ENCODE data around the gene TTN. TPM values are rescaled to one million over a fixed set of nuclear protein-coding genes. Genes with fewer than 3 reads are reported as not detected.

The TTN gene
- total and polyA plus RNA-seq, 2 of the 8 experiments (the other 6 are each of a cell fraction or from before 2014, with no cell fraction given) = 0.30 to 9.7 TPM

DNA sequence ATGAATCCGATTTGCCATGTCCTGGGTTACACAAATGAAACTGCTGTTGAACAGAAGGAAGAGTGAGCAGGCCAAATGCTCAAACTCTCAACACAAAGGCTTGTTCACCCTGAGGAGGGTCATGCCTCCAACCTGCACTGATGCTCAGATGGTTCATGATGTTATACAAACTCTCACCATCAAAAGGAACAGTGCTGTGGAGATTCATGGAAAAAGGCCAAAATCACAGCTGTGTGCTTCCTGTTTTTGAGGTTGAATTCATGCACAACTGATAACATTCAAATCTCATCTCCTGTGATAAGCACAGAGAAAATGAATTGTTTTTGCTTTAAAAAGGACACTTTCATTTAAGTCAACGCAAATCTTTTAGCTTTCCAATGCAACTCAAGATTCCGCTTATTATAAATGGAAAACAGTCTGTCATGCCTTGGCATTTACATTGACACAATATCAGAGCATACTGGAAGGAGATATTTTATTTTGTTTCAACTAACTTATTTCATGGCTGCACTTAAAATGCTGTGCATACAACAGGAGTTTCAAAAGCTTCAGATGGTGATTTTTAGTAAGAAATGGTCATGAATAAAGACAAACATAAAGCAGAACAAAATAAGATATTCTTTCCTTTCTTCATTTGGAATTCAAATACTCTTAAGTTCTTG, 22.2 kb upstream of the TTN start:
- Histone ChIP-seq H4K5ac (ENCODE audit: insufficient read length, low read depth, low read length) (no peak overlapping the region), H4K91ac (replicated peaks; ENCODE audit: insufficient read length, low read length) (no peak overlapping the region), H2AK5ac (ENCODE audit: low read depth, low read length) (no peak overlapping the region), H3K23me2 (ENCODE audit: low read depth, low read length) (no peaks in the 10 kb centered on the region), H4K8ac (ENCODE audit: extremely low read depth, insufficient read depth, low read length) (no peak overlapping the region), H3K4ac (replicated peaks; ENCODE audit: insufficient read length, low read depth, low read length) (no peak overlapping the region), H3K4me2 (ENCODE audit: insufficient read depth in 1 of 2, low read depth in 2 of 2, low read length in 2 of 2) (no peak overlapping the region), H3K14ac (ENCODE audit: insufficient read length) (no peak overlapping the region), H3K79me1 (ENCODE audit: low read depth, low read length) (no peaks in the 10 kb centered on the region), H3K9me3 (ENCODE audit: insufficient read depth in 2 of 2, low read depth in 1 of 2, low read length in 1 of 2) (no peaks in the 10 kb centered on the region), H3K79me2 (ENCODE audit: control insufficient read depth in 1 of 2, insufficient read depth in 2 of 2, low read length in 2 of 2) (no peaks in the 10 kb centered on the region), H3K27me3 (replicated peaks in 1 of 4; ENCODE audit: control insufficient read depth in 3 of 4, extremely low read depth in 1 of 4, insufficient read depth in 3 of 4, low read length in 3 of 4) (no peaks in the 10 kb centered on the region), H3K36me3 (ENCODE audit: control insufficient read depth in 2 of 4, insufficient read depth in 4 of 4, low read length in 3 of 4) (no peaks in the 10 kb centered on the region), H2BK15ac (ENCODE audit: low read length) (no peak overlapping the region), H3K56ac (replicated peaks; ENCODE audit: insufficient read length, low read depth, low read length) (no peak overlapping the region), H2BK20ac (ENCODE audit: low read length) (no peak overlapping the region), H3K23ac (ENCODE audit: insufficient read length) (no peak overlapping the region), H4K20me1 (replicated peaks in 1 of 2; ENCODE audit: control insufficient read depth in 1 of 2, insufficient read depth in 2 of 2, low read length in 2 of 2) (no peaks in the 10 kb centered on the region), H2AFZ (ENCODE audit: low read length) (peak overlapping the region; percentile 25; the same call in 1 of the 2 replicates), H3K27ac (ENCODE audit: low read depth, low read length) (no peak overlapping the region), H2BK5ac (ENCODE audit: low read depth, low read length) (no peak overlapping the region), H2BK12ac (ENCODE audit: low read depth, low read length) (no peak overlapping the region), H2BK120ac (replicated peaks; ENCODE audit: low read depth, low read length) (no peak overlapping the region), H3K9ac (replicated peaks in 1 of 4; ENCODE audit: extremely low read depth in 1 of 4, low read depth in 3 of 4, low read length in 3 of 4) (no peak overlapping the region), H3K4me3 (ENCODE audit: extremely low read depth in 1 of 4, insufficient read depth in 2 of 4, low read depth in 3 of 4, low read length in 4 of 4) (no peak overlapping the region), H3K18ac (ENCODE audit: extremely low read depth, low read length) (no peak overlapping the region), H3K4me1 (replicated peaks in 1 of 4; ENCODE audit: control insufficient read depth in 3 of 4, insufficient read depth in 4 of 4, low read length in 3 of 4) (peaks cover 0 to 3% (median 0%) of the 10 kb centered on the region in 4 experiments; a peak in 1 of 7 replicates)
- 91% methylated on average over 3 of the region's 3 CpGs; no CpG with 5 or more reads in 1 of the 2 experiments for WGBS, 2 experiments (ENCODE audit: extremely low coverage in 1 of 2, insufficient coverage in 1 of 2, insufficient read length in 1 of 2, insufficient replicate concordance in 2 of 2, low coverage in 1 of 2, low lambda C conversion rate in 2 of 2, missing lambda C conversion rate in 1 of 2)
- DNase-seq (ENCODE audit: low read depth in 1 of 2, low spot score in 2 of 2) = no peak
- POLR2A ChIA-PET (ENCODE audit: partially characterized antibody) = no interaction called here
- FAIRE-seq = no peak
- CTCF ChIA-PET (ENCODE audit: partially characterized antibody) = interaction anchor here (0.6 to 1.2 kb wide), 2 partner anchors 11 to 69 kb away, joined by 3 to 4 read pairs; no protein-coding TSS in a partner anchor
- no peak for TF ChIP-seq EP300 (IDR thresholded peaks at IDR 0.05; ENCODE audit: borderline replicate concordance in 1 of 2, low read depth in 2 of 2, low read length in 2 of 2)
- TF ChIP-seq CBX8 (IDR thresholded peaks at IDR 0.05; ENCODE audit: borderline replicate concordance, low read depth, low read length) = no peak

Measured in H1 (cell line).